Measurements from ENCODE around the gene KYNU. TPM values are rescaled to one million over a fixed set of nuclear protein-coding genes. Genes with fewer than 3 reads are reported as not detected.
"Not testable (repeated sequence)": the region's sequence is repeated elsewhere in the genome, so short reads cannot be mapped to it uniquely, and the experiment has no call there.

KYNU gene
- total RNA-seq, 2 donors from 2014 or later = 1.8 to 14.3 TPM

GRCh38 chr2:142897807-142898206, 20.3 kb downstream of the KYNU start:
- Histone ChIP-seq H3K27ac (no peak overlapping the region), H3K36me3 (no peaks in the 10 kb centered on the region), H3K9me3 (no peaks in the 10 kb centered on the region), H3K27me3 (replicated peaks; ENCODE audit: insufficient read depth) (no peaks in the 10 kb centered on the region), H3K4me1 (ENCODE audit: control insufficient read depth in 1 of 2, low read depth in 2 of 2) (no peaks in the 10 kb centered on the region), H3K4me3 (no peak overlapping the region)
- DNase-seq (ENCODE audit: low spot score) (no peak), ATAC-seq (ENCODE audit: insufficient number of reproducible peaks, low FRiP score, low read depth) (no peak)
- TF ChIP-seq CTCF (IDR thresholded peaks at IDR 0.05) = no peak

- H3K36me3 ChIP-seq; H3K4me1 ChIP-seq (ENCODE audit: control insufficient read depth in 1 of 2, low read depth in 2 of 2); H3K9me3 ChIP-seq; H3K27me3 ChIP-seq (replicated peaks; ENCODE audit: insufficient read depth); DNase-seq (ENCODE audit: low spot score); H3K4me3 ChIP-seq; ATAC-seq (ENCODE audit: insufficient number of reproducible peaks, low FRiP score, low read depth); H3K27ac ChIP-seq: not testable (repeated sequence)
These were observed 22.9 kb downstream of the KYNU start for GRCh38 chr2:142900327-142900726.

DNA sequence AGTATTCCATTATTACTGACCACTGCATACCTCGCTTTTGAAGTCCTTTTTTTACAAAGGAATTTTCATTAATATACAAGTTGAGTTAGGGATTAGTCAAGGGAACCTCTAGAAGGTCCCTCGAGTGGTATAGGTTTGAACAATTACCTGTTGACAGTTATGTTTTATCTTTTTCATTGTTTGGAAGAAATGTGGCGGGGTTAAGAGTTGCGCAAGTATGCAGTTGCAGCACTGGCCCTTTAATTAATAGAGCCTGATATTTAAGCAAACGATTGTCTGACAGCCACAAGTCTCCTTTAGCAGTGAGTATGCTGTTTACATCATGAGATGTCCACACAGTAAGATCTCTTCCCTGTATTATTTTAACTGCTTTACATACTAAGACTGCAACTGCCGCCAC, 24.3 kb downstream of the KYNU start:
- no peak overlapping the region for H3K4me3 ChIP-seq
- ATAC-seq (ENCODE audit: insufficient number of reproducible peaks, low FRiP score, low read depth) = no peak
- DNase-seq (ENCODE audit: low spot score) = no peak
- no peaks in the 10 kb centered on the region for H3K9me3 ChIP-seq
- no peaks in the 10 kb centered on the region for H3K27me3 ChIP-seq (replicated peaks; ENCODE audit: insufficient read depth)
- no peaks in the 10 kb centered on the region for H3K36me3 ChIP-seq
- no peaks in the 10 kb centered on the region for H3K4me1 ChIP-seq (ENCODE audit: control insufficient read depth in 1 of 2, low read depth in 2 of 2)
- no peak overlapping the region for H3K27ac ChIP-seq
- TF ChIP-seq CTCF (IDR thresholded peaks at IDR 0.05) = no peak

- not testable (repeated sequence) for H3K27me3 ChIP-seq (replicated peaks; ENCODE audit: insufficient read depth); H3K9me3 ChIP-seq; ATAC-seq (ENCODE audit: insufficient number of reproducible peaks, low FRiP score, low read depth); H3K36me3 ChIP-seq; H3K27ac ChIP-seq; H3K4me3 ChIP-seq; DNase-seq (ENCODE audit: low spot score); H3K4me1 ChIP-seq (ENCODE audit: control insufficient read depth in 1 of 2, low read depth in 2 of 2)
These were observed 26.3 kb downstream of the KYNU start for GRCh38 chr2:142903726-142904125.

DNA sequence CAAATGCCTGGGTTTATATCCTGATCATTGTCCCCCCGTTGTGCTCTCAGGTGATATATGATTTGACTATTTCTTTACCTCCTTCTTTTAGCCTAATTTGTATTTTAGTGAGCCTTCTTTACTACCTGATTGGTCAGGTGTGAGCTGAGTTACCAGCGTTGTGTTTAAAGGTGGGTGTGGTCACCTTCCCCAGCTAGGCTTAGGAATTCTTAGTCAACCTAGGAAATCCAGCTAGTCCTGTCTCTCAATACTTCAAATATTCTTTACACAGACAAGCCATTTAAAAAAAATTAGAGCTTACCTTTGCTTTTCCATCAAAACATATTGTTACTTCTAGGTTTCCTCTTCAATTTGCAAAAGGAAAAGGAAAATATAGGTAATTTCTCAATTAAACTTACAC, 30.2 kb downstream of the KYNU start:
- H3K4me3 ChIP-seq = no peak overlapping the region
- no peak overlapping the region for H3K27ac ChIP-seq
- no peaks in the 10 kb centered on the region for H3K9me3 ChIP-seq
- H3K27me3 ChIP-seq (replicated peaks; ENCODE audit: insufficient read depth) = no peaks in the 10 kb centered on the region
- H3K36me3 ChIP-seq = no peaks in the 10 kb centered on the region
- no peaks in the 10 kb centered on the region for H3K4me1 ChIP-seq (ENCODE audit: control insufficient read depth in 1 of 2, low read depth in 2 of 2)
- DNase-seq (ENCODE audit: low spot score) = no peak
- ATAC-seq (ENCODE audit: insufficient number of reproducible peaks, low FRiP score, low read depth) = no peak
- TF ChIP-seq CTCF (IDR thresholded peaks at IDR 0.05) = no peak

DNA sequence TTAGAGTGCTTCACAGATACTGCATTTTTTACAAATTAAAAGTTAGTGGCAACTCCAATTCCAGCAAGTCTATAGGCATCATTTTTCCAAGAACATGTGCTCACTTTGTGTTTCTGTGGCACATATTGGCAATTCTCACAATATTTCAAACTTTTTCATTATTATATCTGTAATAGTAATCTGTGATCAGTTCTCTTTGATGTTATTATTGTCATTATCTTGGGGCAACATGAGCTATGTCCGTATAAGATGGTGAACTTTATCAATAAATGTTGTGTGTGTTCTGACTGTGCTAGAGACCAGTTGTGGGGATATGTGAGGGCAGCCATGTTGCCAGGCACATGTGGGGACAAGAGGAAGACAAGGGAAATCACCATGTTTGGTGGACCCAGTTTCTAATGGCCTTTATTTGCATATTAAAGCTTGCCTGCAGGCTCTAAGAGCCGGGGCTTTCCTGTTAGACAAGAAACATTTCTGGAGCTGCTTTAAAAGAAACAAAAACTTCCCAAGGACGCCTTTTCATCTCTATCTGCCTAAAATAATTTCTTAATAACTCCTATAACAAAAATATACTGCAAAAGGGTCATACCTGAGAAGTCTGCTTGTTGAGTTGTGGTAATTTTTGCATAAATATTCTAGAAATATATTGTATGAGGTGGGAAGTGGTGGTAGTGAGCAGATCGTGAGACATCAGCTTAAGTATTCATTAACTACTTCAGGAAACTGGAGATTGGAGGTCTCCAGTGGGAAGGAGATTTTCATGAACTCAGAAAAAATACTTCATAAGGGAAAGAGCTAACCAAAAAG, 37.2 kb downstream of the KYNU start:
- no peak overlapping the region for H3K27ac ChIP-seq
- ATAC-seq (ENCODE audit: insufficient number of reproducible peaks, low FRiP score, low read depth) = no peak
- no peak overlapping the region for H3K4me3 ChIP-seq
- H3K9me3 ChIP-seq = no peaks in the 10 kb centered on the region
- no peak for DNase-seq (ENCODE audit: low spot score)
- no peaks in the 10 kb centered on the region for H3K4me1 ChIP-seq (ENCODE audit: control insufficient read depth in 1 of 2, low read depth in 2 of 2)
- H3K36me3 ChIP-seq = no peaks in the 10 kb centered on the region
- no peak for TF ChIP-seq CTCF (IDR thresholded peaks at IDR 0.05)
- no peaks in the 10 kb centered on the region for H3K27me3 ChIP-seq (replicated peaks; ENCODE audit: insufficient read depth)
